Left renal cortex interstitium (tissue), 4 donors: ENCODE data around the gene OR6C3. TPM values are rescaled to one million over a fixed set of nuclear protein-coding genes. Genes with fewer than 3 reads are reported as not detected.
"Not testable (repeated sequence)": the region's sequence is repeated elsewhere in the genome, so short reads cannot be mapped to it uniquely, and the experiment has no call there.

Source experiments
- DNase-seq, 4 donors: peaks; one replicate each; pipeline ENCODE4 v3.0.0-alpha.2; 2013; ENCODE audit warnings: low read depth in 4 of 4, low spot score in 2 of 4, missing footprints in 1 of 4
- polyA plus RNA-seq, 4 donors: library from polyadenylated mRNA; unstranded; fragments of 120-200 nt; gene quantifications; one replicate each; pipeline ENCODE4 v1.2.1, GENCODE V29; 2013; ENCODE audit not compliant: insufficient read length in 4 of 4

Gene OR6C3
- not detected for polyA plus RNA-seq

DNA sequence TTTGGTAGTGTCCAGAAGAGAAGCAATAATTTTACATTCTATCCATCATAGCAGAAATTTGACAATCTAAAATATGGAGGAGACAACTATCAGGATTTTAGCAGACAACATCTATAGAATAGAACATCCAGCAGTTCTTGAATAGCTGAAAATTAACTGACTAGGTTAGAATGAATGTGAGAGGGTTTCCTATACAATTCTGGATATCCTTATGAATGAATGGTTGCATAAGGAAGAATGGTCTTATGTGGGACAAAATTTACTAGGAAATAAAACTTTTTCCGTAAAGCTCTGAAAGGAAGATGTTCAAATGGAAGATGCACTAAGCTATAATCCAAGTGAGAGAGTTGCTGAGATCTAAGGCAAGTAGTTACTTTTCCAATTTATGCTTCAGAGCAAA lies at the start of gene OR6C3:
Gene OR6C3 (plus strand): TSS at position 301 of the 400 bp plus-strand sequence. CDS start 955 bp downstream, outside the sequence.
- no peak for DNase-seq

DNA sequence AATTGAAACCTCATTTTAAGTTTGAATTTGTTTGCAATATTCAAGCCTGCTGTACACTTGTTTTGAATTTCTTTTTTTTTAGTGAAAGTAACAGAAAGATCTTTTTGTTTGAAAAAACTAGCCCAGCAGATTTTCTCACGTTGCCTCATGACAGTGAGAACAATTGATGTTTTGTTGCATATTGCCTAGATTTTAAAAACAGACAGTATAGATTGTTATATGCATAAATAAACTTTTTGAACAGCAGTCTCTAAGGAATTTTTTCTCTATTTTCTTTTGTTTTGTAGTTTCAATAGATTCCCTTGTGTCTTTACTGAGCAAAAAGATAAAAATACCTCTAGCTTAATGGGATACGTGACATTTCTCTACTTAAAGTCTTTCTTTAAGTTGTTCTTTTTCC lies 49.6 kb upstream of the OR6C3 start:
- no peak for DNase-seq

DNA sequence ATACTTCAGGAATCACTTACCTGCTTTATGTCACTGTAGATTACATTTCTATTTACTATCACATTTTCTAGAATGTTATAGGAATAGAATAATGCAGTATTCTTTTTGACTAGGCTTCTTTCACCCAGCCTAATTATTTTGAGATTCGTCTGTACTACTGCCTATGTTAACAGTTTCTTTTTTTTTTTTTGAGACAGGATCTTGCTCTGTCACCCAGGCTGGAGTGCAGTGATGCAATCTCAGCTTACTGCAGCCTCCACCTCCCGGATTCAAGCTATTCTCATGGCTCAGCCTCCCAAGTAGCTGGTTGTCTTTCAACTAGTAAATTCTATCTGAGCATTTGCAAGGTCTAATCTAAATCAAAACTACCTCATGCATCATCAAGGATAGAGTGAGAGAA lies 40.5 kb upstream of the OR6C3 start:
- no peak for DNase-seq

DNA sequence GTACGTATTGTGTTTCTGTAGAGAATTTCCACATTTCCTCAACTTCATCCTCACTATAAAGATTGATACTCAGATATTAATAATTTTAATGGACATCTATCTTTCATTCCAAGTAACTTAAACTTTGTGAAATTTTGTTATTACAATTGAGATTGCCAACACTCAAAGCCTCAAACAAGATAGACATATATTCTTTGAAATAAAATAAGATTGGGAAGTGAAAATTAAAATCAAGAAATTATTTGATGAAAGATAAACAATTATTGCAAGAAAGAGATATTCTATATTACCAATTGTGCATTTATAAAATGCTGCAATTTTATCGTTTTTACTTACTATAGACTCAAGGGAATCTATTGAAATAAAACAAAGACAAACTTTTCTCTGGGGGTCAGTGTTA lies 34.1 kb upstream of the OR6C3 start, which contains the start of gene OR6C6:
Gene OR6C6 (minus strand): TSS at position 101 of the 400 bp plus-strand sequence. CDS start 1,337 bp downstream, outside the sequence.
- DNase-seq, result no peak

DNA sequence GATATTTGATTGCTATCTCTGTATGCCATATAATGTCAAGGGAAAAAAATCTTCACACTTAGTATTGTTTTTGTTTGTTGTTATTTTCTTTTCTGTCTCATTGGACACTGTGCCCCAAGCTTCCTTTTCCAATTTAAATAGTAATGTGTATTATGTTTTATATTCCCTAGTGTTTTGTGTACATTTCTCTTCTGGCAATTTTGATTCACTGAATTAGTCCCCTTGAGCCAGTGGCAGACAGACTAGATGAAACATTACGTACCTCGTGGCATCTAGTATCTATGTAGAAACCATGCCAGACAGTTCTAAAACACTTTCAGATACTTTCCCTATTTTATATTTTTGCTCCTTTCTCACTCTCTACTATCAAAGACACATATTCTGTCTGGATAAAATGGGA lies 16.5 kb upstream of the OR6C3 start, which contains the start of gene OR6C1:
Gene OR6C1 (plus strand): TSS at position 301 of the 400 bp plus-strand sequence. CDS start 6,257 bp downstream, outside the sequence.
- no peak for DNase-seq

DNA sequence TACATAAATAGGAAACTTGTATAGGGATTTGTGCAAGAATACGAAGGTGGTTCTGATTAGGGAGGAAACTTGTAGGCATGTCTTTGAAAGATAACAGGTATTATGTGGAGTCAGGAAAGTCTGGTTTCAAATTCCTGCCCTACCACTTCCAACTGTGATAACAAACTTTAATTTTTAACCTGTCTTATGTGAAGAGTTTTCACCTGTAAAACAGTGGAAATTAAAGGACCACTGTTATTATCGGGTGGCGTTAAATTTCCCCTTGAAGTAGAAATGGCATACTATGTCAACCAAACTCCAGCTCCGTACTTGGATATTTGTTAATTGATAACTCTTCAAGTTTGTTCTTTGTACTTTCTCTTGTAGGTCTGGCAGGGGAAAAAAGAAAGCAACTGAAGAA lies 10.3 kb upstream of the OR6C3 start:
- no peak for DNase-seq

DNA sequence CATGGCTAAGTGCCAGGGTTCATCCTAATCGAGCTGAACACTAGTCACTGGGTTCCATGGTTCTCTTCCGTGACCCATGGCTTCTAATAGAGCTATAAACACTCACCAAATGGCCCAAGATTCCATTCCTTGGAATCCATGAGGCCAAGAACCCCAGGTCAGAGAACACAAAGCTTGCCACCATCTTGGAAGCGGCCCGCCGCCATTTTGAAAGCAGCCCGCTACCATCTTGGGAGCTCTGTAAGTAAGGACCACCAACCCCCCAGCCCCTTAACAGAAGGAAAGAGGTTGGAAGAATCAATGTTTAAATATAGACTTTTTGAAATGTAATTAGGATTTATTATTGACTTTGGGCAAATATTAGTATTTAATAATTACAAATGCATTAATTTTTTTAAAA lies 4.7 kb upstream of the OR6C3 start:
- not testable (repeated sequence) for DNase-seq

DNA sequence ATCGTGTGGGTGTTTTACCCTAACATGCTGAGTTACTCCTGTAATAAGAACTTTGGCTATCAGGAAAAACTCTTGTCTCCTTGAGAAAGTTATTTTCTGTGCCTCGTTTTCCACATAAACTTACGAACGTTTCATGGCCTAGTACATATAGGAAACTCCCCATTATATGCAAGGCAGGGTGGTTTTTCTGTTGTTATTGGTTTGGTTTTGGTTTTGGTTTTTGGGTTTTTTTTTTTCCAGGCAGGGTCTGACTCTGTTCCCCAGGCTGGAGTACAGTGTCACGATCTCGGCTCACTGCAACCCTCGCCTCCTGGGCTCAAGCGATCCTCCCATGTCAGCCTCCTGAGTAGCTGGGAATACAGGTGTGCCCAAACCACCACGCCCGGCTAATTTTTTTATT lies 5.5 kb downstream of the OR6C3 start:
- no peak for DNase-seq

DNA sequence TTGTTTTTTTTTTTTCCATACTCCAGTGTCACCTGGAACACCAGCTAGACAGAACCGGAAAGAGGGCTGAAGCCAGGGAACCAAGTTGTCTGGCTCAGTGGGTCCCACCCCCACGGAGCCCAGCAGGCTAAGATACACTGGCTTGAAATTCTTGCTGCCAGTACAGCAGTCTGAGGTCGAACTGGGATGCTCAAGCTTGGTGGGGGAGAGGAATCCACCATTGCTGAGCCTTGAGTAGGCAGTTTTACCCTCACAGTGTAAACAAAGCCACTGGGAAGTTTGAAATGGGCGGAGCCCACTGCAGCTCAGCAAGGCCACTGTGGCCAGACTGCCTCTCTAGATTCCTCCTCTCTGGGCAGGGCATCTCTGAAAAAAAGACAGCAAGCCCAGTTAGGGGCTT lies 24.8 kb downstream of the OR6C3 start:
- not testable (repeated sequence) for DNase-seq

DNA sequence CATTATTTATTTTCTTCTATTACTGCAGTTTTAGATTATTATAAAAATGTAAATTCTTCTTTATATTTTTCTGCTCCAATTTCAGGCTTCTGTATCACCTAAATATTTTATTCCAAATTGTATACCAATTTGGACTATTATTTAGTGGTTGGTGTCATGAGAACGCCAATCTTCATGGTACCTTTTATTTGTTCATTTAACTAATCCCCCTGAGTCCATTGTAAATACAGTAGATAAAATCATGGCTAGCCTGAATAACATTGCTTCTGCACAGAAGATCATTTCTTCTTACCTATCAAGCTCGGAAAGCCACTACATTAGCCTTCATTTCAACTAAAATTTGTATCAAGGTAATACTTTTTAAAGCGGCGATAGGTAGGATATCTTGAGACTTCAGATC lies 32.1 kb downstream of the OR6C3 start, which contains the start of gene OR6C75:
Gene OR6C75 (plus strand): TSS at position 301 of the 400 bp plus-strand sequence. CDS start 2,136 bp downstream, outside the sequence.
- no peak for DNase-seq

DNA sequence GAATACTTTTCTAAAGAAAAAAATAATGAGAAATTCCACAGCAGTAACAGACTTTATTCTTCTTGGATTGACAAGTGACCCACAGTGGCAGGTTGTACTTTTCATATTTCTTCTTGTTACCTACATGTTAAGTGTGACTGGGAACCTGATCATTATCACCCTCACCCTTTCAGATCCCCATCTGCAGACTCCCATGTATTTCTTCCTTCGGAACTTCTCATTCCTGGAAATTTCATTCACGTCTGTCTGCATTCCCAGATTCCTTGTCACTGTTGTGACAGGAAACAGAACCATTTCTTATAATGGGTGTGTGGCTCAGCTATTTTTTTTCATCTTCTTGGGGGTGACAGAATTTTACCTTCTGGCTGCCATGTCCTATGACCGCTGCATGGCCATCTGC lies 34.5 kb downstream of the OR6C3 start:
- no peak for DNase-seq

DNA sequence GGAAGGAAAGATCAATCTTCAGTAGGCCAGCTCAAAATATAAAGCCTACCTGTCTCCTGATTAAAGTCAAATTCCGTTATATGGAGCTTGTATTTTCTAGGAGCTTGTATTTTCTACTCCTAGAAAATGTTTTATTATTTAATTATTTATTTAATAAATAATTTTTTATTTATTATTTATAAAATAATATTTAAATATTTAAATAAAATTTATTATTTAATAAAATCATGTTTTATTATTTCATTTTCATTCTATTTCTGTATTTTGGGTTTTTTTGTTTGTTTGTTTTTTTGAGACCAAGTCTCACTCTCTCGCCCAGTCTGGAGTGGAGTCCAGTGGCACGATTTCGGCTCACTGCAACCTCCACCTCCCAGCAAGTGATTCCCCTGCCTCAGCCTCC lies 42.0 kb downstream of the OR6C3 start:
- DNase-seq, result no peak

Other genes starting within 250 kb of the OR6C3 start
- not detected for gene OR9K2, start 204.3 kb upstream of the OR6C3 start, polyA plus RNA-seq
- not detected for gene OR10A7, start 109.7 kb upstream of the OR6C3 start, polyA plus RNA-seq
- not detected for gene OR6C74, start 86.1 kb upstream of the OR6C3 start, polyA plus RNA-seq
- gene OR6C6, start 34.2 kb upstream of the OR6C3 start, polyA plus RNA-seq, result under 1 TPM in 1 of 4 donors, not detected in 3; 0.13 TPM
- gene OR6C1, start 16.4 kb upstream of the OR6C3 start, polyA plus RNA-seq, result not detected
- gene OR6C75, start 32.2 kb downstream of the OR6C3 start, polyA plus RNA-seq, result under 1 TPM in 1 of 4 donors, not detected in 3; 0.09 TPM
- not detected for gene OR6C65, start 69.8 kb downstream of the OR6C3 start, polyA plus RNA-seq
- not detected for gene OR6C76, start 95.5 kb downstream of the OR6C3 start, polyA plus RNA-seq
- not detected for gene OR6C2, start 113.3 kb downstream of the OR6C3 start, polyA plus RNA-seq
- gene OR6C70, start 139.4 kb downstream of the OR6C3 start, polyA plus RNA-seq, result not detected
- gene OR6C68, start 161.6 kb downstream of the OR6C3 start, polyA plus RNA-seq, result not detected
- gene OR6C4, start 218.9 kb downstream of the OR6C3 start, polyA plus RNA-seq, result under 1 TPM in 1 of 4 donors, not detected in 3; 0.03 TPM
- gene OR2AP1, start 241.7 kb downstream of the OR6C3 start, polyA plus RNA-seq, result not detected